GM18951 (cell line): ENCODE data around the gene MYH13.
"Not testable (repeated sequence)": the region's sequence is repeated elsewhere in the genome, so short reads cannot be mapped to it uniquely, and the experiment has no call there.

ENCODE experiments used
- POLR2A ChIP-seq: IDR thresholded peaks from 4 replicates; pipeline ENCODE4 v1.6.1; 2011; ENCODE audit warnings: mild to moderate bottlenecking; ENCODE audit not compliant: insufficient read length, insufficient read depth; ENCODE audit errors: extremely low read depth
- in situ Hi-C: fragments of 300-500 bp; cut with MboI; formaldehyde crosslinking; loops from one replicate; pipeline ENCODE4 v1.12.0; 2022; ENCODE audit warnings: low sequenced_read_pairs, mixed read lengths, inconsistent platforms; ENCODE audit not compliant: unreplicated experiment

MYH13 gene

GRCh38 chr17:10309003-10309974, 63.5 kb downstream of the MYH13 start:
- in situ Hi-C loops: no loop called here

GRCh38 chr17:10306585-10306984, 66.2 kb downstream of the MYH13 start:
- in situ Hi-C loops: no loop called here
- no peak for TF ChIP-seq POLR2A

More at GRCh38 chr17:10309003-10309974, 63.5 kb downstream of the MYH13 start:
- TF ChIP-seq POLR2A: no peak

DNA sequence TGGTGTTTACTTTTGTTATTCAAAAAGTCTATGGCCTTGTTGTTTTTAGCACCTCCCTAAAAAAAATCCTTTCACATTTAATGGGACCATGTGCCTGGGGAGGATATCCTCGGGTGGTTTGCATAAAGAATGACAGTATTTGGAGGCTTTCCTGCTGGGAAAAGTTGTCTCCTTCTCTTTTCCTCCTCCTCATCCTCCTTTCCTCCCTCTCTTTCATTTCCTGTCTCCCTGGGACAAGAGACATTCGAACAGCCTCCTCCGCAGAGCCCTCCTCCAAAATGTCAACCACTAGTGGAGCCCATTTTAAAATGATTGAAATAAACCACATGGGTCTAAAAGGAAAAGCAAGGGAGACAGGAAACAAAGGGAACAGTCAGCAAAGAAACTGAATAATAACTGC, 67.4 kb downstream of the MYH13 start:
- in situ Hi-C loops: no loop called here
- TF ChIP-seq POLR2A: no peak

GRCh38 chr17:10304758-10305300, 68.0 kb downstream of the MYH13 start:
- in situ Hi-C loops: no loop called here
- no peak for TF ChIP-seq POLR2A

DNA sequence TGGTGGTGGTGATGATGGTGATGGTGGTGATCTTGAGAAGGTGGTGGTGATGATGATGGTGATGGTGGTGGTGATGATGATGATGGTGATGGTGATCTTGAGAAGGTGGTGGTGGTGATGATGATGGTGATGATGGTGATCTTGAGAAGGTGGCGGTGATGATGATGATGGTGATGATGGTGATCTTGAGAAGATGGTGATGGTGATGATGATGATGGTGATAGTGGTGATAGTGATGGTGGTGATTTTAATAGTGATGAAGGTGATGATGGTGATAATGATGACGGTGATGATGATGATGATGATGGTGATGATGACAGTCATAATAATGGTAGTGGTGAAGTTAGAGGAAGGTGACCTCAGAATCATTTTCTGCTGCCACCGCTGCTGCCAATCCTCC, 75.1 kb downstream of the MYH13 start:
- in situ Hi-C loops: no loop called here
- no peak for TF ChIP-seq POLR2A

DNA sequence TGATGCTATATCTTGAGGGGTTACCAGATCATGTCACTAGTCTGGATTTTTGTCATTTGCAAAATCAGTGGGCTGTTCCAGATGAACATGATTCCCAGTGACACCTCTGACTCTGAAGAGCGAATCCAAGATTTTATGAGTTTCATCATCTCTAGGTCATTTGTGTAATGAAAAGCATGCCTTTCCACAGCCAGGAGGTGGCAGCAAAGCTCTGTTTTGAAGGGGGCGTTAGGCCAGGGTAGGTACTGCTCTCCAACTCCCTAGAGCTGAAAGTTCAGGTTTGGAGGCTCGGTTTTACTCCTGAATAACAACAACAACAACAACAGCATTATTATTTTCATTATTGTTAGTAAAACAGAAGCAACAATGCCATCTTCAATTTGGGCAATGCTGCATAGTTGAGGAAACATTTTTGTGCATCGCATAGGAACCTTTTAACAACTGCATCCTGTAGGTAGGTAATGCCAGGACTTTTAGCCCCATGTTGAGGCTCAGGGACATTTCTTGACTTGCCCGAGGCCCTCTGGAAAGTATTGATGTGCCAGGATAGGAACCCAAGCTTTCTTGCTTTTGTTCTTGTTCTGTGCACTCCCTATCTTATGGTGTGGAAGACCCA, 77.0 kb downstream of the MYH13 start:
- in situ Hi-C loops: no loop called here
- no peak for TF ChIP-seq POLR2A

DNA sequence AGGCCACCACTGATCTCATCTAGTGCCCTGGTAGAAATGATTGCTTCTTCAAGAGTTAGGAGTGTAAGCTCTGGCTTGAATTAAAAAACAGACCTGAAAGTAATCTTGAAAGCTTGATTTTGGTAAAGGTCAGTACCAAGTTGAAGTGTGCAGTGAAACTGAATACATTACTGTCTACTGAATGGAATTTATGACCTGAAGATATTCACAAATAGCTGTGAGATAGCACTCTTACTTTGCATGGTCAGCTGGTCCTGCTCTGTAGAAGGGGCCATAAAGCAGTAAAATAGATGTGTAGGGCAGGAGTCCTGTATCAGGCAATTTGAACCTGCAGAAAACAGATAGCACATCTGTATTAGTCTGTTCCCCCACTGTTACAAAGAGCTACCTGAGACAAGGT, 78.6 kb downstream of the MYH13 start:
- in situ Hi-C loops: no loop called here
- TF ChIP-seq POLR2A: no peak

- TF ChIP-seq POLR2A: no peak
- in situ Hi-C loops: no loop called here
Measured at GRCh38 chr17:10292057-10292937, 80.5 kb downstream of the MYH13 start.

DNA sequence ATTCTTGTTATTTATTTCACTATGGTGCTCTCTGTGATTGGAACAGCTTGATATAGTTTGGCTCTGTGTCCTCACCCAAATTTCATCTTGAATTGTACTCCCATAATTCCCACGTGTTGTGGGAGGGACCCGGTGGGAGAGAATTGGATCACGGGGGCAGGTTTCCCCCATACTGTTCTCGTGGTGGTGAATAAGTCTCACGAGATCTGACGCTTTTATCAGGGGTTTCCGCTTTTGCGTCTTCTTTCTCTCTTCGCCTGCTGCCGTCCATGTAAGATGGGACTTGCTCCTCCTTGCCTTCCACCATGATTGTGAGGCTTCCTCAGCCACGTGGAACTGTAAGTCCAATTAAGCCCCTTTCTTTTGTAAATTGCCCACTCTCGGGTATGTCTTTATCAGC, 81.2 kb downstream of the MYH13 start:
- in situ Hi-C loops: not testable (repeated sequence)

- in situ Hi-C loops: no loop called here
- TF ChIP-seq POLR2A: no peak
Measured at GRCh38 chr17:10290041-10290440, 82.8 kb downstream of the MYH13 start.

DNA sequence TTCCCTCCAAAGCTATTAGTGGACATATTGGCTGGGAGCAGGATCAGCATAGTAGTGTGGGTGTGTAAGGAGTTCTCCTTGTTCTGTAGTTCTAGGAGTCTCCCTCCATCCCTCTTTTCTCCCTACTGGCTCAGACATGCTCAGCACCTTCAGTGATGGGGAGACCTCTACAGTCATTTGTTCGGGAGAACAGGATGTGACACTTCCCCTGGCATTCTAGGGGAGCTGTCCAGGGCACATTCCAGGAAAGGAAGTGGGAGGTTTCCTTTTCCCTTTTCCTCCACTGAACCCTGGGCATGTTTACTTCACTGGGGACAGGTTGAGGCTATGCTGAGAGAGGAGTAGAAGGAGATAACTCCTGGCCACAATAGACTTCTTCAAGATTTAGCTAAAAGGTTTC, 86.5 kb downstream of the MYH13 start:
- in situ Hi-C loops: no loop called here

GRCh38 chr17:10285896-10286295, 86.9 kb downstream of the MYH13 start:
- no peak for TF ChIP-seq POLR2A
- in situ Hi-C loops: no loop called here

More for the DNA sequence above, 86.5 kb downstream of the MYH13 start:
- no peak for TF ChIP-seq POLR2A

DNA sequence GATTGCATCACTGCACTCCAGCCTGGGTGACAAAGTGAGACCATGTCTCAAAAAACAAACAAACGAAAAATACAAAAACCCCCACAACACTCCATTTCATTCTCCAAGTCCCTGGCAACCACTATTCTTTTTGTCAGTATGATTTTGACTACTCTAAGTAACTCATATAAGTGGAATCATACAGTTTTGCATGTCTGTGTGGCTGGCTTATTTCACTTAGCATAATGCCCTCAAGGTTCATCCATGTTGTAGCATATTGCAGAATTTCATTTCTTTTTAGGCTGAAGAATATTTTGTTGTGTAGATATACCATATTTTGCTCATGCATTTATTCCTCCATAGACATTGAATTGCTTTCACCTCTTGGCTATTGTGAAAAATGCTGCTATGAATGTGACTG, 92.7 kb downstream of the MYH13 start:
- no peak for TF ChIP-seq POLR2A
- in situ Hi-C loops: no loop called here
